ENCODE data around the gene NSG1.

DNA sequence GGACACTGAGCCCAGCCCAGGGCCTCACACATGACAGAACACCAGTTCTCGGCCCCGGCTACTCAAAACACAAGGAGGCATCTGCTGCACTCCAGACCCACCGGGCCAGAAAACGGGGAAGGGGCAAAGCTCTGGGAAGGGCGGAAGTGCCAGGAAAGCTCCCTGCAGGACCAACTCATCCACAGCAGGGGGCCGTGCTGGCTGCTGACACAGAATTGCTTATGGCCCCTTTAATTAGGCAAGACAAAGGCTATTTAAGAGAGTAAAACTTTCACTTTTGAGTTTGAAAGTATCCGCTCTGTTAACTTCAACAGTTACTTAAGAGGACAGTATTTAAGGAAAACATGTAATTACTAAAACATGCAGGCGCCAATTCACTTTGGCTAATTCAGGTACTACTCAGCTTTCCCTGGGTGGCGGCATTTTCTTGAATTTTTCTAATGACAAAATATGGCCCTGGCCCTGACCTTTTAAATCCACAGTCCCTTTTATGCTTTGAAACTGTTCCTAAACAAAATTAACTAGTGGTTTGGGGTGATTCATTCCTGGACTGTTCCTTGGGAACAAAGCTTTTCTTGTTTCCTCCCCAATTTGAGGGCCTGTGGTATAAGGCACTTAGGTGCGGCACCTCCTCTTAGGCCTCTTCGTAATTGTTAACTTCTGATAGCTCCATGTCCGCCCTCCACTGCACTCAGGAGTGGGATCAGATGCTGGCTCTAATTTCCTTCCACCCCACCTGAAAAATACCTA, 40.4 kb downstream of the NSG1 start:
- TF ChIP-seq CTCF (IDR thresholded peaks at IDR 0.05) (no peak), SIN3A (IDR thresholded peaks at IDR 0.05; ENCODE audit: borderline replicate concordance, insufficient read depth, low read depth, low read length) (no peak), POLR2AphosphoS5 (IDR thresholded peaks at IDR 0.05; ENCODE audit: low read depth, low read length) (no peak)
- TF ChIP-seq, protein P1, sequence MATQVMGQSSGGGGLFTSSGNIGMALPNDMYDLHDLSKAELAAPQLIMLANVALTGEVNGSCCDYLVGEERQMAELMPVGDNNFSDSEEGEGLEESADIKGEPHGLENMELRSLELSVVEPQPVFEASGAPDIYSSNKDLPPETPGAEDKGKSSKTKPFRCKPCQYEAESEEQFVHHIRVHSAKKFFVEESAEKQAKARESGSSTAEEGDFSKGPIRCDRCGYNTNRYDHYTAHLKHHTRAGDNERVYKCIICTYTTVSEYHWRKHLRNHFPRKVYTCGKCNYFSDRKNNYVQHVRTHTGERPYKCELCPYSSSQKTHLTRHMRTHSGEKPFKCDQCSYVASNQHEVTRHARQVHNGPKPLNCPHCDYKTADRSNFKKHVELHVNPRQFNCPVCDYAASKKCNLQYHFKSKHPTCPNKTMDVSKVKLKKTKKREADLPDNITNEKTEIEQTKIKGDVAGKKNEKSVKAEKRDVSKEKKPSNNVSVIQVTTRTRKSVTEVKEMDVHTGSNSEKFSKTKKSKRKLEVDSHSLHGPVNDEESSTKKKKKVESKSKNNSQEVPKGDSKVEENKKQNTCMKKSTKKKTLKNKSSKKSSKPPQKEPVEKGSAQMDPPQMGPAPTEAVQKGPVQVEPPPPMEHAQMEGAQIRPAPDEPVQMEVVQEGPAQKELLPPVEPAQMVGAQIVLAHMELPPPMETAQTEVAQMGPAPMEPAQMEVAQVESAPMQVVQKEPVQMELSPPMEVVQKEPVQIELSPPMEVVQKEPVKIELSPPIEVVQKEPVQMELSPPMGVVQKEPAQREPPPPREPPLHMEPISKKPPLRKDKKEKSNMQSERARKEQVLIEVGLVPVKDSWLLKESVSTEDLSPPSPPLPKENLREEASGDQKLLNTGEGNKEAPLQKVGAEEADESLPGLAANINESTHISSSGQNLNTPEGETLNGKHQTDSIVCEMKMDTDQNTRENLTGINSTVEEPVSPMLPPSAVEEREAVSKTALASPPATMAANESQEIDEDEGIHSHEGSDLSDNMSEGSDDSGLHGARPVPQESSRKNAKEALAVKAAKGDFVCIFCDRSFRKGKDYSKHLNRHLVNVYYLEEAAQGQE (IDR thresholded peaks at IDR 0.05; ENCODE audit: insufficient read depth in 1 of 2, low read depth in 2 of 2, low read length in 1 of 2): no peak
